HG03175 (cell line): ENCODE measurements around the gene CDADC1.
A peak's percentile ranks its signal among the peaks of the same experiment; 100 is the strongest.

ENCODE experiments used
- ATAC-seq: cut with Tn5 transposase; IDR thresholded peaks from one replicate; pipeline ENCODE4 v1.9.1; 2021; ENCODE audit warnings: mild to moderate bottlenecking, moderate library complexity; ENCODE audit not compliant: unreplicated experiment

Gene CDADC1

DNA sequence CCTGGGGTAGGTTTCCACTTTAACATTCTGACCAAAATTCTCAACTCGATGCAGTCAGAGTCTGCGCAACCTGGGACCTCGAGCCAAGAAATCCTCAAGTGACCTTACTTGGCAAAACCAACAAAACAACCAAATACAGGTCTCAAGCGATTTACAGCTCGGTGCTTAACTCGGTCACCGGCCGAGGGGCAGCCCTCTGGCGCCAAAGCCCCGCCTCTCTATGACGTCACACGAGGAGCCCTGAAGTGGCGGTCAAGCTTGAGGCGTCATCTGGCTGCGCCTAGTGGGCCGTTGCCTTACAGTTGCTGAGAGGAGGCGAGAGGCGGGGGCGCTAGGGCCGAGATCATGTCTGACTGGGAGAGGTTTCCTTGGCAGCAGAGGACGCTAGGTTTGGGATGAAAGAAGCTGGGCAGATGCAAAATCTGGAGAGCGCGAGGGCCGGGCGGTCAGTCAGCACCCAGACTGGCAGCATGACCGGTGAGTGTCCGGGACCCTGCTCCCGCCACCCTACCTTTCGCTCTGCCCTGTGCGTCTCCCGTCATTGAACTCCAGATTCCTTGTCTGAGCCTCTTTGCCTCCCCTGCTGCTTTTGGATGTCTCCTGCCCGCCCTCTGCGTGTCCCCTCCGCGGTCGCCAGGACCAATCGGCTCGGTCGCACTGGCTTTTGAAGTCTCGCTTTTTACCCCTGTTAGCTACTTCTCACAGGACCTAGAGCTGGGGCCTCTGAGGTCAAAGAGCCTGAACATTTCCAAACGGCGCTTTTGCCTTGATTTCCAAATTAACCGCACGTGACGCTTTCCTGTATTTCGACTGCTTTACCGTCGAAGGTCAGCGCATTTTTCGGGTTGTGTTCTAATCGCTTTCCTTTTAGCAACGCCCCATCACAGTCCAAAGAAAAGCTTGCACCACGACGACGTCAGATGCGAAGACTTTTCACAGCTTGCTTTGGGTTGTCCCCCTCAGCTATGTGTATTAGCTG, at the start of gene CDADC1:
CDADC1 (plus strand) TSS at position 283 of the 979 bp plus-strand sequence; CDS start at position 396, 113 bp downstream.
- peak; percentile 99 for ATAC-seq

- no peak for ATAC-seq
Measured at GRCh38 chr13:49206641-49207040, 41.1 kb upstream of the CDADC1 start.

DNA sequence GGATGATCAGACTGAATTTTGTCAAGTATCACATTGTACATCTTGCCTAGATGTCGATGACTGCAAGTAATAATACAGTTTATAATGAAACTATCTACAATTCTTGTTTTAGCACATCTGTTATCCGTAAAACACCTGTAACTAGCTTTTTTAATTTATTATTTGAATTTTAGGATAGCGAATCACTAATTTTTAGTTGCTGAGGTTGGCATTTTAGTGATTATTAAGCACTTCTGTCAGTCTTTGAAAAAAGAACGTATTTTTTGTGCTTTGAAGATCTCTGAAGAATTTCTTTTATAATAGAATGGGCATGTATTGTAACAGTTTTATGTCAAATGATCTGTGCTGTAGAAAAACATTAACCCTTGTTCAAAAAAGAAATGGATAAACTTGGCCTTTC, 39.1 kb upstream of the CDADC1 start:
- ATAC-seq: no peak

DNA sequence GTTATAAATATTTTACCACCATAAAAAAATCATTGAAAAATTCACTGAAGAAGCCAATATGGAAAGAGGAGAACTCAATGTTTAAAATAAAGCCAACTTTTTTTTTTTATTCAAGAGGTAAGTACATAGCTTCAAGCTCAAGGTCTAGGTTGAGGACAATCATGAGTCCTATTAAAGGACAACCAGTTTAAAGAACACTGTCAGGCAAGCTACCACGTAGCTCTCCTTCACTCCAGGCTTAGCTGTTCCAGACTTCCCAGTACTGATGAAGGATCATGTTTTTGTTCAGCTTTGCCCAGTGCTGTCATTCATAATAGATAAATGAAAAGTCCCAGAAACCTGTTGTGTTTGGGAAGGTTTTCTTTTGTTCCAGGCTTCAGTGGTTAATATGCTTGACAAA, 37.6 kb upstream of the CDADC1 start:
- no peak for ATAC-seq

DNA sequence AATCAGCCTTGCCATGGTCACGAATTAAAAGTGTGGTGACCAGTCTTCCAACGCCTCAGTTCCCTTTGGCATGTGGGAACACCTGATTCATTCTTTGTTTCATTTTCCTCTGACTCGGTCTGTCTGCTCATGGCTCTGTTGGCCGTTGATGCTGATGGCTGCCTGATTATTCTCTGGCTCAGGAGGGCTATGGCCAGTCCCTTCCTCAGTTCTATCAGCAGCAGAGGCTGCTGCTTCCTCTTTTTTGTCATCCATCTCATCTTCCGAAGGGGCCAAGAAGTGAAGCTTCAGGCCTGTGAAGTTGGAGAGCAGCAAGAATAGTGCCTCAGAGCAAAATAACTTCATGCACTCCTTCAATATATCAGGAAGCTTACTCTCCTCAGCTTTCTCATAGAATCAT, 37.1 kb upstream of the CDADC1 start:
- ATAC-seq: no peak

DNA sequence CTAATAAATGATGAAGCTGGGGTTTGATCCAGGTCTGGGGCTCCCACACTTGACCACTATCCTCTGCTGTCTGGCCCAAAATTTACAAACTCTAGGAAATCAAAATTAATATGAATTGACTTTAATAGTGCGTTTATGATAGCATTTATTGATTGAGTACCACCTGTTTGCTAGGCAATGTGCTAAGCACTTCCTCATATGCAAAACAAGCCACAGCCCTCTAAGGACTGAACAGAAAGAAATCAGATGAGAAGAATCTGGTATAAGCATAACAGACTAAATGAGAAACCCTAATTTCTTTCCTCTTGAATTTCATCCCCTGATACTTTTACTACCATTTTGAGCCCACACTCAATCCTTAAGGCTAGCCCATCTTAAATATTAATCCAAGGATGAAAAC, 34.2 kb upstream of the CDADC1 start:
- ATAC-seq: no peak

DNA sequence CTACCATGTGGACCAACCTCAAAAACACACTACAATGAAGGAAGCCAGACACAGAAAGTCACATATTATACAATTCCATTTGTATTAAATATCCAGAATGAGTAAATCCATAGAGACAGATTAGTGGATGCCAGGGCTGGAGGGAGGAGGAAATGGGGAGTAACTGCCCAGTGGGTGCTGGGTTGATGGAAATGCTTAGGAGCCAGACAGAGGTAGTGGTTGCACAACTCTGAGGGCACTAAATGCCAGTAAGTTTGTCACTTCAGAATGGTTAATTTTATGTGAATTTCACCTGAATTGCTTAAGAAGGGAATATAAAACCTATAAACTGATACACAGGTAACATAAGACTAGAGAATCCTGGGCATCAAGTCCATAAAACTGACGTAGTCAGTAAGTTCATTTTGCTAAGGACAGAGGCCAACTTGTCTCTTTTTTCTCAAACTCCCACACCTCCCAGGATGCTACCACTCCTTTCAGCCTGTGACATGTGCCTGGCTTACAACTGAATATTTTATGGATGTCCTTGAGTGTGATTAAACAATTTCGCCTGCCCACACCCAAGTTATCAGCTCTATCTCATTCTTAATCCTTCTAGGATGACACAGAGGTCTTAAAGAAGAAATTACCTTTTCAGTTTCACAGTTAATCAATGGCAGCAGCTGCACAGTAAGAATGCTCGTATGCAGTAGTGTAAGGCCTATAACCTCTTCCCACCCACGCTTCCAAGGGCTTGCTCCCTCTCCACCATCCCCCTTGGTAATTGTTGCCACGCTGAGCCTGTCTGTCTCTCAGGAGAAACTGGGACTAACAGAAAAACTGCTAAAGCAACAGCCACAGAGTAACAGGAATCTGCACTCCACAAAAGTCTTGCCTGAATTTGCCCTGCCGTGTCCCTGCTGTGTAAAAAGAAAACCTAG, 33.5 kb upstream of the CDADC1 start:
- no peak for ATAC-seq

GRCh38 chr13:49214917-49215376, 32.8 kb upstream of the CDADC1 start:
- no peak for ATAC-seq

GRCh38 chr13:49216334-49216733, 31.4 kb upstream of the CDADC1 start:
- no peak for ATAC-seq

GRCh38 chr13:49217962-49218492, 29.7 kb upstream of the CDADC1 start:
- ATAC-seq: no peak

- no peak for ATAC-seq
Measured at GRCh38 chr13:49218493-49219051, 29.2 kb upstream of the CDADC1 start.

DNA sequence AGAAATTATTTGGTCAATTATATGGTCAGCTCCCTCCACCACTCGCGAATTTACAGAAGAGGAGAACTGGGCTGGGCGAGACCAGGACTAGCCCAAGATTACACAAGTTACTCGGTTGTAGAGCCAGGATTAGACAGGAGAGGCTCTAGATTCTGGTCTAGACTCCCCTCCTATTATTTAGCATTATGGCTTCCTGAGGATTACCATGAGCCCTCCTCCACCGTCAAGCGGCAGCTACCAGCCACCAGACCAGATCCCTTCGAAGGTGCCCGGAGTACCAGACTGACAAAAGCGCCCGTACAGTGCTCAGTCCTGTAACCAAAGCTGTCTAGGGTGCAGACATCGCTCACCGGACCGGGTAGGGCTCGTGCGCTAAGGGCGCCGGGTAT, 28.1 kb upstream of the CDADC1 start:
- ATAC-seq: no peak

DNA sequence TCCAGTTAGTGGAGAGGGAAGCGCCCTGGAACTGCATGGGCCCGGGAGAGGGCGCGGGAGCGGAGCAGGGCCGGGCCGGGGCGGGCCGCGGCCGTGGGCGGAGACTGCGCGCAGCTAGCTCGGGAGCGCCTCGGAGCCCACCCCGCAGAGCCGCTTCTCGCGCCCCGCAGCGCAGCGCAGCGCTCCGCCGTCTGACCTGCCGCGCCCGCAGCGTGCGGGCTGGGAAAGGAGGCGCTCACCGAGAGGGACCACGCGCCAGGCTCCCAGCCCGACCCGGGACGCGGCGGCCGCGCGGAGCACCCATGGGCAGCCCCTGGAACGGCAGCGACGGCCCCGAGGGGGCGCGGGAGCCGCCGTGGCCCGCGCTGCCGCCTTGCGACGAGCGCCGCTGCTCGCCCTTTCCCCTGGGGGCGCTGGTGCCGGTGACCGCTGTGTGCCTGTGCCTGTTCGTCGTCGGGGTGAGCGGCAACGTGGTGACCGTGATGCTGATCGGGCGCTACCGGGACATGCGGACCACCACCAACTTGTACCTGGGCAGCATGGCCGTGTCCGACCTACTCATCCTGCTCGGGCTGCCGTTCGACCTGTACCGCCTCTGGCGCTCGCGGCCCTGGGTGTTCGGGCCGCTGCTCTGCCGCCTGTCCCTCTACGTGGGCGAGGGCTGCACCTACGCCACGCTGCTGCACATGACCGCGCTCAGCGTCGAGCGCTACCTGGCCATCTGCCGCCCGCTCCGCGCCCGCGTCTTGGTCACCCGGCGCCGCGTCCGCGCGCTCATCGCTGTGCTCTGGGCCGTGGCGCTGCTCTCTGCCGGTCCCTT, 27.5 kb upstream of the CDADC1 start, which contains the start of gene MLNR:
MLNR (plus strand) TSS at position 303 of the 820 bp plus-strand sequence; CDS start at position 303, 0 bp downstream.
- ATAC-seq: peak; percentile 46

GRCh38 chr13:49220856-49221589, 26.7 kb upstream of the CDADC1 start:
- peak; percentile 18 for ATAC-seq

DNA sequence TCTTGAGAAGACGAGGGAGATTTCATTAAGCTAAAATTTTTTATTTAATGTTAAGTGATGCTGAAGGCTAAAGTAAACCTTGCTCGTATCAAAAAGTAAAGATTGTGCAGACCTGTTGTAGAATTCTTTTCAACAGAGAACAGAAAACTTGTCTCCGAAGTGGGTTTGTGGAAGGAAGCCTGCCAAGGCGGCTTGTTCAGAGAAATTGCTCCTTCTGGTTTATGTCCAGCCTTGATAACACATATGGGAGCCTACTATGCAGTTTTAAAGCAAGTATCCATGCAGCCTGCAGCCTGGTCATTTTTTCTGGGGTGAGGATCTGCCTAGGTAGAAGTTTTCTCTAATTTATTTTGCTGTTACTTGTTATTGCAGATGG, 26.1 kb upstream of the CDADC1 start:
- ATAC-seq: no peak

- ATAC-seq: no peak
Measured at GRCh38 chr13:49225223-49226042, 22.3 kb upstream of the CDADC1 start.

GRCh38 chr13:49226613-49227012, 21.1 kb upstream of the CDADC1 start:
- no peak for ATAC-seq

GRCh38 chr13:49234741-49235140, 13.0 kb upstream of the CDADC1 start:
- ATAC-seq: no peak
